Endodermal cell (in vitro differentiated cells): ENCODE measurements around the gene ABCG1. TPM values are rescaled to one million over a fixed set of nuclear protein-coding genes. Genes with fewer than 3 reads are reported as not detected.

Source experiments
- DNase-seq: peaks from one replicate; pipeline ENCODE4 v3.0.0-alpha.2; 2017
- H3K27ac ChIP-seq: 2 replicates; pipeline ENCODE4 v1.5.1; 2013; ENCODE audit warnings: mild to moderate bottlenecking, low read depth, low read length, moderate library complexity
- H3K27me3 ChIP-seq: 2 replicates; pipeline ENCODE4 v1.6.1; 2013; ENCODE audit warnings: mild to moderate bottlenecking, low read length, moderate library complexity; ENCODE audit not compliant: insufficient read depth, control insufficient read depth, poor library complexity, severe bottlenecking
- H3K36me3 ChIP-seq: 2 replicates; pipeline ENCODE4 v1.7.0; 2013; ENCODE audit warnings: mild to moderate bottlenecking, low read length, moderate library complexity; ENCODE audit not compliant: control insufficient read depth, insufficient read depth
- H3K4me1 ChIP-seq: one replicate; pipeline ENCODE4 v1.7.0; 2013; ENCODE audit warnings: low read length; ENCODE audit not compliant: control insufficient read depth, insufficient read depth
- H3K4me3 ChIP-seq: 2 replicates; pipeline ENCODE4 v1.5.1; 2013; ENCODE audit warnings: mild to moderate bottlenecking, low read length, moderate library complexity
- H3K9ac ChIP-seq: 2 replicates; pipeline ENCODE4 v1.6.1; 2013; ENCODE audit warnings: mild to moderate bottlenecking, low read length, moderate library complexity; ENCODE audit not compliant: poor library complexity, severe bottlenecking; ENCODE audit errors: extremely low read depth
- H3K9me3 ChIP-seq: 2 replicates; pipeline ENCODE4 v1.6.1; 2013; ENCODE audit warnings: mild to moderate bottlenecking, low read length, moderate library complexity; ENCODE audit not compliant: control insufficient read depth
- H3K27ac Mint-ChIP-seq: 2 replicates; pipeline ENCODE4 v1.8.0; 2020; ENCODE audit warnings: mixed read lengths
- H3K27me3 Mint-ChIP-seq: 2 replicates; pipeline ENCODE4 v1.8.0; 2021; ENCODE audit warnings: mild to moderate bottlenecking, mixed read lengths; ENCODE audit not compliant: insufficient read depth
- H3K36me3 Mint-ChIP-seq: 2 replicates; pipeline ENCODE4 v1.8.0; 2020; ENCODE audit warnings: low read depth, mixed read lengths
- H3K4me1 Mint-ChIP-seq: 2 replicates; pipeline ENCODE4 v1.8.0; 2020; ENCODE audit warnings: mixed read lengths
- H3K4me3 Mint-ChIP-seq: 2 replicates; pipeline ENCODE4 v1.8.0; 2020; ENCODE audit warnings: mild to moderate bottlenecking, moderate library complexity, mixed read lengths
- H3K9me3 Mint-ChIP-seq: 2 replicates; pipeline ENCODE4 v1.8.0; 2020; ENCODE audit warnings: mild to moderate bottlenecking, mixed read lengths
- CTCF ChIP-seq: fragments of 200-600 bp; sonication (generic); conservative IDR thresholded peaks from 2 replicates; pipeline ENCODE4 v1.5.0; 2021; ENCODE audit warnings: antibody characterized with exemption, mild to moderate bottlenecking
- WGBS, 2 experiments: methylation state at CpG; one replicate each; pipeline versions ENCODE4 v1.1.5 to v1.1.7; 2013; ENCODE audit warnings: missing lambda C conversion rate in 2 of 2, mixed read lengths in 1 of 2; ENCODE audit not compliant: insufficient coverage in 1 of 2, insufficient read length in 1 of 2; 5-methylcytosine and 5-hydroxymethylcytosine counted together
- total RNA-seq, 2 donors: library from RNA; stranded (reverse); fragmentation: NEBNext Ultra II Directional in 1 of 2; extraction: Animal tissue kit (Norgen Biotek cat#: 25700) in 1 of 2; gene quantifications; 2 replicates in 1 of 2; 3 replicates in 1 of 2; pipeline ENCODE4 v1.2.1, GENCODE V29; 2021

The ABCG1 gene
- total RNA-seq, 2 donors from 2014 or later: 1.6 to 5.4 TPM

GRCh38 chr21:42312626-42313104 lies 93.7 kb downstream of the ABCG1 start:
- no peak for DNase-seq

GRCh38 chr21:42313501-42313969 lies 94.6 kb downstream of the ABCG1 start:
- H3K27me3 ChIP-seq: peaks cover 7% of the 10 kb centered on the region
- H3K36me3 ChIP-seq: no peaks in the 10 kb centered on the region
- no peak overlapping the region for H3K4me3 Mint-ChIP-seq
- no peaks in the 10 kb centered on the region for H3K36me3 Mint-ChIP-seq
- H3K27me3 Mint-ChIP-seq: peaks cover 5% of the 10 kb centered on the region
- H3K27ac ChIP-seq: no peak overlapping the region
- H3K9me3 ChIP-seq: no peaks in the 10 kb centered on the region
- H3K27ac Mint-ChIP-seq: no peak overlapping the region
- H3K4me1 ChIP-seq: peaks cover 13% of the 10 kb centered on the region
- peak; percentile 86 for DNase-seq
- H3K9ac ChIP-seq: no peak overlapping the region
- no peak overlapping the region for H3K4me3 ChIP-seq
- peaks cover 33% of the 10 kb centered on the region for H3K4me1 Mint-ChIP-seq
- H3K9me3 Mint-ChIP-seq: no peaks in the 10 kb centered on the region
- WGBS, 2 experiments: 36 to 49% methylated on average over 11 to 13 of the region's 13 CpGs
- no peak for TF ChIP-seq CTCF

More at GRCh38 chr21:42312626-42313104, 93.7 kb downstream of the ABCG1 start:
- Histone ChIP-seq H3K27me3 (peaks cover 7% of the 10 kb centered on the region), H3K9me3 (no peaks in the 10 kb centered on the region), H3K4me3 (no peak overlapping the region), H3K27ac (no peak overlapping the region), H3K4me1 (peaks cover 11% of the 10 kb centered on the region), H3K9ac (no peak overlapping the region), H3K36me3 (no peaks in the 10 kb centered on the region)
- Mint-ChIP-seq H3K27me3 (peaks cover 5% of the 10 kb centered on the region), H3K27ac (no peak overlapping the region), H3K4me1 (peaks cover 31% of the 10 kb centered on the region), H3K9me3 (no peaks in the 10 kb centered on the region), H3K36me3 (no peaks in the 10 kb centered on the region), H3K4me3 (no peak overlapping the region)
- WGBS, 2 experiments: 87 to 95% methylated on average over 12 to 16 of the region's 16 CpGs
- TF ChIP-seq CTCF: no peak

DNA sequence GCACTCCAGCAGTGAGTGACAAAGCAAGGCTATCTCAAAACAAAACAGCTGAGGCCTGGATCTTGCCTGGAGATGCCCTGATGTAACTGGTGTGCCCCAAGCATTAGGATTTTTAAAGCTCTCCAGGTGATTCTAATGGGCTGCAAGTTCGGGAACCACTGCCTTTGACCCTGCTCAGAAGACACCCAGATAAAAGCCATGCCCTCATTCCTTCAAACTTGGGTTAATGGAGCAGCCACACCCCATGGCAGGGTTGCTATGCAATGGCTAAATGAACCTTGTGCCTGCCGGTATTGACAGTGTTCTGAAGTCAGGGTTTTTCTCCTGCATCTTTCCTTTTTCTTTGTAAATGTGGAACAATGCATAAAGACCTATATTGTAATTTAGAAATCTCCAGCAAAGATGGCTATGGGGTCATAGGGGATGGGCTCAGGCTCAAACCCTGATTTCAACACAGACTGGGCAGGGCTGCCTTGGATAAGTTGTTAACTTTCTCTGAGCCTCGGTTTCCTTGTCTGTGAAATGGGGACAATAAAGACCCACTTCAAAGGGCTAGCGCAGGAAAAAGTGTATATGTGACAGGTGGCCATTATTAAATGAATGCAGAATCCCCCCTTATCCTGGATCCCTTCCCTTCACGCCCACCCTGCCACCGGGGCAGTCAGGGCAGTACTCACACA lies 95.8 kb downstream of the ABCG1 start:
- TF ChIP-seq CTCF: no peak
- no peak overlapping the region for H3K27ac Mint-ChIP-seq
- Histone ChIP-seq H3K27ac (no peak overlapping the region), H3K36me3 (no peaks in the 10 kb centered on the region), H3K9ac (no peak overlapping the region), H3K4me1 (peaks cover 13% of the 10 kb centered on the region), H3K27me3 (peaks cover 7% of the 10 kb centered on the region), H3K4me3 (no peak overlapping the region), H3K9me3 (no peaks in the 10 kb centered on the region)
- no peaks in the 10 kb centered on the region for H3K36me3 Mint-ChIP-seq
- H3K9me3 Mint-ChIP-seq: no peaks in the 10 kb centered on the region
- H3K27me3 Mint-ChIP-seq: peaks cover 5% of the 10 kb centered on the region
- DNase-seq: no peak
- WGBS, 2 experiments: 90 to 93% methylated on average over 3 to 6 of the region's 6 CpGs
- peaks cover 30% of the 10 kb centered on the region for H3K4me1 Mint-ChIP-seq
- H3K4me3 Mint-ChIP-seq: no peak overlapping the region
